GM10266 (cell line): ENCODE results near the gene SRSF9.
"Not testable (repeated sequence)": the region's sequence is repeated elsewhere in the genome, so short reads cannot be mapped to it uniquely, and the experiment has no call there.

Experiments
- DNase-seq: peaks from one replicate; pipeline ENCODE4 v3.0.0; 2012; ENCODE audit errors: extremely low spot score
- CTCF ChIP-seq: IDR thresholded peaks from 2 replicates; pipeline ENCODE4 v1.5.1; 2012; ENCODE audit warnings: mild to moderate bottlenecking, low read depth; ENCODE audit not compliant: control insufficient read depth, insufficient read depth; ENCODE audit errors: missing control alignments

Gene SRSF9

GRCh38 chr12:120490325-120490724 lies 20.8 kb upstream of the SRSF9 start:
- no peak for DNase-seq
- no peak for TF ChIP-seq CTCF

GRCh38 chr12:120489018-120489417 lies 19.5 kb upstream of the SRSF9 start:
- no peak for DNase-seq
- TF ChIP-seq CTCF: no peak

- DNase-seq: no peak
- TF ChIP-seq CTCF: no peak
These were observed 18.6 kb upstream of the SRSF9 start for GRCh38 chr12:120488057-120488640.

- not testable (repeated sequence) for DNase-seq
These were observed 18.0 kb upstream of the SRSF9 start for GRCh38 chr12:120487552-120487951.

- no peak for TF ChIP-seq CTCF
- no peak for DNase-seq
These were observed 16.7 kb upstream of the SRSF9 start for GRCh38 chr12:120485961-120486881.

GRCh38 chr12:120483621-120484020 lies 14.1 kb upstream of the SRSF9 start:
- no peak for DNase-seq
- no peak for TF ChIP-seq CTCF

GRCh38 chr12:120481022-120481767 lies 11.6 kb upstream of the SRSF9 start:
- no peak for TF ChIP-seq CTCF
- no peak for DNase-seq
